Ecto neural progenitor cell (in vitro differentiated cells): ENCODE data around the gene SGK1.
"Not testable (repeated sequence)": the region's sequence is repeated elsewhere in the genome, so short reads cannot be mapped to it uniquely, and the experiment has no call there.

Experiments
- DNase-seq: peaks from one replicate; pipeline ENCODE4 v3.0.0-alpha.2; 2018; ENCODE audit warnings: low spot score

Gene SGK1

GRCh38 chr6:134328138-134328537 lies 10.2 kb upstream of the SGK1 start:
- no peak for DNase-seq

- not testable (repeated sequence) for DNase-seq
Measured at GRCh38 chr6:134326192-134326591, 8.3 kb upstream of the SGK1 start.

GRCh38 chr6:134324766-134325165 lies 6.9 kb upstream of the SGK1 start:
- no peak for DNase-seq

- DNase-seq, result no peak
Measured at GRCh38 chr6:134324141-134324540, 6.2 kb upstream of the SGK1 start.

- DNase-seq, result no peak
Measured at GRCh38 chr6:134323698-134324097, 5.8 kb upstream of the SGK1 start.

GRCh38 chr6:134323294-134323693 lies 5.4 kb upstream of the SGK1 start:
- no peak for DNase-seq

- DNase-seq, result no peak
Measured at GRCh38 chr6:134322216-134322615, 4.3 kb upstream of the SGK1 start.

GRCh38 chr6:134321246-134321645 lies 3.3 kb upstream of the SGK1 start:
- DNase-seq, result no peak

- DNase-seq, result not testable (repeated sequence)
Measured at GRCh38 chr6:134319686-134320085, 1.8 kb upstream of the SGK1 start.

GRCh38 chr6:134318974-134319281 lies 1.0 kb upstream of the SGK1 start:
- no peak for DNase-seq

- DNase-seq, result no peak
Measured at GRCh38 chr6:134318236-134318973, 493 bp upstream of the SGK1 start.

- no peak for DNase-seq
Measured at GRCh38 chr6:134316733-134317431, 1.0 kb downstream of the SGK1 start.

GRCh38 chr6:134315974-134316441 lies 1.9 kb downstream of the SGK1 start:
- no peak for DNase-seq

GRCh38 chr6:134315189-134315588 lies 2.7 kb downstream of the SGK1 start:
- DNase-seq, result no peak

GRCh38 chr6:134314006-134314821 lies 3.7 kb downstream of the SGK1 start:
- DNase-seq, result no peak

GRCh38 chr6:134312038-134312660 lies 5.8 kb downstream of the SGK1 start:
- no peak for DNase-seq

GRCh38 chr6:134310817-134311216 lies 7.1 kb downstream of the SGK1 start:
- no peak for DNase-seq

- DNase-seq, result no peak
Measured at GRCh38 chr6:134309983-134310605, 7.8 kb downstream of the SGK1 start.

- DNase-seq, result no peak
Measured at GRCh38 chr6:134309227-134309626, 8.7 kb downstream of the SGK1 start.

- no peak for DNase-seq
Measured at GRCh38 chr6:134308800-134309199, 9.1 kb downstream of the SGK1 start.

GRCh38 chr6:134307870-134308269 lies 10.0 kb downstream of the SGK1 start:
- no peak for DNase-seq

- no peak for DNase-seq
Measured at GRCh38 chr6:134307075-134307474, 10.8 kb downstream of the SGK1 start.
